HG03095 (cell line): ENCODE results near the gene SLC26A1.

Source experiments
- ATAC-seq: cut with Tn5 transposase; IDR thresholded peaks from one replicate; pipeline ENCODE4 v1.9.1; 2021; ENCODE audit warnings: moderate library complexity; ENCODE audit not compliant: unreplicated experiment

SLC26A1 gene

DNA sequence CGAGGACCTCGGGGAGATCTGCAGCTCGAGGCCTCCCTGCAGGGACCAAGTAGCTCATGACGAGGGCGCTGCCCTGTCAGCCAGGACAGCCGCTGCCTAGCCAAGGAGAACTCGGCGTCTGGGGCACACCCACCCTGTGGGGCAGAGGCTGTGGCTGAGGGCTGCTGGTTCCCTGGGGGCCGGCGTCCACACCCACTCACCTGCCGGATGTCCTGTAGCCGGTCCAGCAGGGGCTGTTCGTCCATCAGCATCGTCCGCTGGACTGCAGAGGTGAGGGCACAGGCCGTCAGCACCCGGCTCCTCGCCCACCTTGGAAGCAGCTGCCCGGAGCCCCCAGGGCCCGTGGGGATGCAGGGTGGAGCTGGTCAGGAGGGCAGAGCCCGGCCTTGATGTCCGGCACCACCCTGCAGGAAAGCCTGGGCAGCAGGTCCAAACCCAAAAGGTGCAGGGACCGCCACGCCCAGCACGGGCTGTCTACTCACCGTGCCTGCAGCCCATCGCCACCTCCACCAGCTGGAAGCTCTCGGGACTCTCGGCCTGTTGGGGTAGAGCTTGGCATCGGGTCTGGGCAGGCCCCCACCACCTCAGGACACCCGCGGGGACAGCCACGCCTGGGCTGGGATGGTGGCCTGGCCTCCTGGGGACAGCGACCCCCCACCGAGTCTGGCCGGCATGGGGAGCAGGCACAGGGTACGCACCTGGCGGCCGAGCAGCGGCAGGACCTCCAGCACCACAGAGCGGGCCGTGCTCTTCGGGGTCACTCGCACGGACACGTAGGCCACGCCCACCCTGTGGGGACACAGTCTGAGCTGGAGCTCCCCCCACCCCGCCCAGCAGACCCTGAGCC, 26.7 kb downstream of the SLC26A1 start:
- ATAC-seq, result no peak

DNA sequence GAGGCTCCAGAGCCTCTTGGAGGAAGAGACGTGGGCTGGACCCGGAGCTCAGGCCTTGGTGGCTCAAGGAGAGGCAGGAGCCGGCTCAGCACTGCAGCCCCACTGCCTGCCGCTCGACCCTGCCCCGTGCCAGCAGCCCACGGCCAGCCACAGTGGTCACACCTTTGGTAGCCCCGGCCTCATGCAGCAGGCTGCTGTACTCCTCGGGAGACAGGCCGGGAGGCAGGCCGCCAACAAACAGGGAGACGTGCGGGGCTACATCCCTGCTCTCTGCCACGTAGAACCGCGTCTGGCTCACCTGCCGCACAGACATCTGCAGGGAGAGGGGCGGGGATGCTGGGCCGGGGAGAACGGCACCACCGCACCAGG, 27.5 kb downstream of the SLC26A1 start:
- no peak for ATAC-seq

DNA sequence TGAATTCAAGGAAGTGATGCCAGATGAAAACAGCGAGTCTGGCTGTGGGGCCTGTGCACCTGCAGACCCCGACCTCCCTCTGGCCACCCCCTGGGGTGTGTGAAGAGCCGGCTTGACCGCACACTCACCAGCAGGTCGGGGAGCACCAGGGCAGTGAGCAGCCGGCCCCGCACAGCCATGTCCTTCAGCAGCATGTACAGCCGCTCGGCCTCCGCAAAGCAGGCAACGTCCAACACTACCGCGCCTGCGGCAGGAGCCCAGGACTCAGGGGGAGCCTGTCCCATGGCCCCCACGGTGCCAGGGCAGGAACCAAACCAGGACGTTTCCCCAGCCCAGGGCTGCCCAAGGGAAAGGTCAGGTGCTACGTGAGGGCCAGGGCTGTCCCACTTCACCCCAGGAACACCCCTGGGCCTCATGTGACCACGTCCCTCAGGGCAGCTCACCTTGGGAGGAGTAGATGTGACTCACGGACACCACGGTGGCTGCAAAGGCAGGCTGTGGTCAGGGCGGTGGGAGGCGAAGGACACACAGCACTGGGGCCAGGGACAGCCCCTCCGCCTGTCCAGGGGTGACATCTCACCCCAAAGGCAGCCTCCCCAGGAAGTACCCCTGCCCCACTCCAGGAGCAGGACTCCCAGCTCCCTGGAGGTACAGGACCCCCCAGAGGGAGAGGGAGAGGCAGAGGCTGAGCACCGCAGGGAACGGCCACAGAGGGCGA, 28.0 kb downstream of the SLC26A1 start:
- no peak for ATAC-seq

DNA sequence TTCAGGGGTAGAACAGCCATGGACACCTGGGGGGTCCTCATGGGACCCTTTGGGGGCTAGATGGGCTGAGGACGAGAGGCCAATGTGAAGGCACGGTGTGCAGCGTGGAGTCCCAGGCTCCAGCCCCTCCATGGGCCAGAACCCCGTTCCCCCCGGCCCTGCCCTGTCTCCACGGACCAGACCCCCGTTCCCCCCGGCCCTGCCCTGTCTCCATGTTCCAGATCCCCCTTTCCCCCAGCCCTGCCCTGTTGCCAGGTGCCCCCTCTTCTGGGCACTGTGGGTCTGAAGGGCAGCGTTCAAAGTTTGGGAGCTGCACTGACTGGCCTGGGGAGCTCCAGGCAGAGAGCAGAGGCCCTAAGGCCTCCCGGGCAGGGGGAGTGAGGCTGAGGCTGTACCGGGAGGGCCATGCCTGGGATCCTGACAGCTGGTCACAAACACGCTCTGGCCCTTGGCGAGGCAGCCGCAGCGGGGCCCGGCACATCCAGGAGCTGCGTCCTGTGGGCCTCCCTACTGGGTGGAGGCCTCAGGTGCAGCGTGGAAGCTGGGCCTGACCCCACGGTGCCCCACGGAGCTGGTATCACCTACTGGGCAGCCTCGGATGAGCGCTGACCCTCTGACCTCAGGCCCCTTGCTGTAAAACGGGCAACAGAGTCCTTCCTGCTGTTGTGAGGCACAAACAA, 28.7 kb downstream of the SLC26A1 start:
- ATAC-seq, result no peak

DNA sequence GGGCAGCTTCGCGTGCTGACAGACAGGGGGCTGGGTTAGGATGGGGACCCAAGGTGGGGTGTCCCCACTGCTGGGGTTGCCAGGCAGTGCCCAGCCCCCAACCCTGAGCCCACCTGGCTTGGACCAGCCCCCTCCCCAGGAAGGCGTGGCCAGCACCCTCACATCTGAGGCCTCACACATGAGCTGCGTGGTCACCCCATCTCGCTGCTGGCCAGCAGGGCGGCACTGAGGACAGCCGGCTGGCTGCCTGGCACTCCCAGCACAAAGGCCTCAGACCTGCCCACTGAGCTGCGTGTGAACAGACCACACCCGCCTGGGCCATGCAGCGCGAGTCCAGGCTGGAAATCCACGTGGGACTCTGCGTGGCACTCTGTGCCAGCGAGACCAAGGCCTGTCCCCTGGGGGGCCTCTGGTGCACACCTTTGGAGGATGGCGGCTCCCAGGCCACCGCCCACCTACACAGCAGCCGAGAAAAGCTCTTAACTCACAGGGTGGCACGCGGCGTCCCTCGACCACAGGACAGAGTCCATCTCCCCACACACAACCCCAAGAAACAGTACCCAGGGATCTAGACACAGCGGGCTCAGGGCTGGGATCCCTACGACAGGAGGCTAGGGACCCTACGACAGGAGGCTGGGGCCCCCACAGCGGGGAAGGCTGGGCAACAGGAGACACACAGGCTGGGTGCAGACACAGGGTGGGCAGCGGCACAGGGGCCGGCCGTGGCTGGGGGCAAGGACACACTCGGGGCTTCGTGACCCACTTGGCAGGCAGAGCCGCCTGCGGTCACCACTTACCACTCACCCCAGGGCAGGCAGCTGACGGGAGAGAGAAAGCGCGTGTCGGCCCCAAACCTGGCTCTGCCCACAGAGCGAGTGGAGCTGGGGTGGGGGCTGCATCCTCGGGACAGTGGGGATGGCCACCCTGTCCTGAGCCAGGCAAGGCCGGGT, 29.7 kb downstream of the SLC26A1 start:
- ATAC-seq, result no peak

DNA sequence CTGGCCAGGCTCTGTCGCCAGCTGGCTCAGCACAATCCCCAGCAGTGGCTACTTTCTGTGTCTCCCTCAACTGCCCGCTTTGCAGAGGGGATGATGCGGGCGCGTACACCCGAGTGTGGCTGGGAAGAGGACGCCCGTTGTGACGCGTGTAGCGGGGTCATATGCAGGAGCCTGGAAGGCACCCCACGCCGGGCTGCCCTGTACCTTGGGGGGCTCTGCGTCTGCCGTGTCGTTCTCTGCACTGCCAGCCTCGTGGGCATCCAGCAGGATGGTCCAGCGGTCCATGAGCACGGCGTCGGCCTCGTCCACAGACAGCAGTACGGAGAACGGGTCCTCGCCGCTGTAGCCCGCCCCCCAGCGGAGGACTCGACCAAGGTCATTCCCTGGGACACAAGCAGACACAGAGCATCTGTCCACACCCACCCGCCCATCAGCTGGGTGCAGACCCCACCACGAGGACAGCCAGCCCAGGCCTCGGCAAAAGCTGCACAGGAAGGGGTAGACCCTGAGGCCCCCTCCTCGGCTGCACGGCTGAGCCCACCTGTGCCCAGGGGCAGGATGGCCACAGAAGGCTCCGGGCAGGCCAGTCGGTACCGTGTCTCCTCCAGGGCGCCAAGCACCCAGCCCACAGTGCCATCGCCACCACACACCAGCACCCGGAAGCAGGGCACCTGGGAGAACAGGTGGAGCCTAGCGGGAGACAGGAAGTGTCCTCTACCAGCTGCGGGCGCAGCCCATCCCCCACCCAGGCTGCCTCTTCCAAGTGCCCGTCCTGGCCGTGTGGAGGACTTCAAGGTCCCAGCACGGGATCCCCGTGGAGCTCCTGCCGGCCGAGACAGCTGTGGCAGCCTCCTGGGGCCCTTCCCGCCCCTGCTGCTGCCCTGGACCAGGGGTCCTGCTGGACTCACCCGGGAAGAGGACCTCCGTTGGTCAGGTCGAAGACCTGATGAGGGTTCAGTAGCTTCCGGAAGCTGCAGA, 30.7 kb downstream of the SLC26A1 start:
- ATAC-seq, result no peak

DNA sequence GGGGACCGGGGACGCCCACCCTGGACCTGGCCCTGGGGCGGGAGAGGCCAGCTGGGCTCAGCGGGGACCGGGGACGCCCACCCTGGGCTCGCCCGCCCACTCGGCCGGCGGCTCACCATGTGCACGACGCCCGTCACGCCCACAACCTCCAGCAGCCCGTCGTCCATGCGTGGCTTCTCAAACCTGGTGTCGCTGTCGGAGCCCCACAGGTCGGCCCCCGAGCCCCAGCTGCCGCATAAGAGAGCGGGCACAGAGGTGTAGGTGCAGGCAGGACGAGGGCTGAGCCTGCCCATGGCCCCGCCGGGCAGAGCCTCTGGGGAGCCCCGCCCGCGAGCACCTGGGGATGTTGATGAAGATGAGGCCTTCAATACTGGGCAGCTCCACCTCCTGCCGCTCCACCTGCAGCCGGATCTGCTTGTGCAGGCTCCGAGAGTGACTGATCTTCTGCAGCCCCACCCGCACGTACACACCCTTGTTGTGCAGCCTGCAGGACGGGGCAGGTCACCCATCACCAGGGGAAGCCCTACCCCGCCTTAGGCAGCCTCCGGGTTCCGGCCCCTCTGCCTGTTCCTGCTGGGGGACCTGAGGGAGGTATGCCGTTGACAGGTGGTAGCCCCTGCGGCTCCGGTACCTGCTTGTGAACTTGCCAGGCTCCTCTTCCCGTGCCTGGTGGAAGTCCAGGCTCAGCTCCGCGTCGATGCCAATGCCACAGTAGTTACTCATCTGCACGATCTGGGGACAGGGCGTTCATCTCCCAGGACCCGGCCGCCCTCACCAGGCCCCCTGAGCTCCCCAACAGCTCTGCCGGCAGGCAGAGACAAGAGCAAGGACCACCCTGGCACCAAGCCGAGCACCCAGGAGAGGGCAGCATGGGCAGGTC, 31.6 kb downstream of the SLC26A1 start:
- no peak for ATAC-seq

DNA sequence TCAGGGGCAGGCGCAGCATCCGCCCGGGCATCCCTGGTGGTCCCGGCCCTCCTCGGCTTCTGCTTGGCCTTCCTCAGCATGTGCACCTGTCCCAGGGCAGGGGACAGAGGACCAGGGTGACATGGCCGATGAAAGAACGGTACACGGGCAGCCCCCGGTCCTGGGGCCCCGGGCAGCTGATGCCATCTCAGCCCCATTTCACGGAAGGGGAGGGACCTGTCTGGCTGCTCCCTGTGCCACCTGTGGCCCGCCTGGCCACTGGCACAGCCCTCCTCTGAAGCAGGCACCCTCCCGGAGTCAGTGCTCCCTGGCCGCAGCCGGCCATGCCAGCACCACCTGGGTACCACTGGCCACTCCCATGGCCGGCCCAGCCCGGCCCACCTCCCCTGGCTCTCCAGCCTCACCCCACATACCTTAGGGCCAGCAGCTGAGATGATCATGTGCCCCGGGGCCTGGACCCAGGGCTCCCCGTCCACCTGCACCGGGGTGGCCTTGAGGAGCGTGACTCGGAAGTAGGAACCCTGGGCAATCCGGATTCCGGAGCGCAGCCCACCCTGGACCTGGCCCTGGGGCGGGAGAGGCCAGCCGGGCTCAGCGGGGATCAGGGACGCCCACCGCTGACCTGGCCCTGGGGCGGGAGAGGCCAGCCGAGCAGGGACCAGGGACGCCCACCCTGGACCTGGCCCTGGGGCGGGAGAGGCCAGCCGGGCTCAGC, 32.4 kb downstream of the SLC26A1 start:
- ATAC-seq, result no peak

DNA sequence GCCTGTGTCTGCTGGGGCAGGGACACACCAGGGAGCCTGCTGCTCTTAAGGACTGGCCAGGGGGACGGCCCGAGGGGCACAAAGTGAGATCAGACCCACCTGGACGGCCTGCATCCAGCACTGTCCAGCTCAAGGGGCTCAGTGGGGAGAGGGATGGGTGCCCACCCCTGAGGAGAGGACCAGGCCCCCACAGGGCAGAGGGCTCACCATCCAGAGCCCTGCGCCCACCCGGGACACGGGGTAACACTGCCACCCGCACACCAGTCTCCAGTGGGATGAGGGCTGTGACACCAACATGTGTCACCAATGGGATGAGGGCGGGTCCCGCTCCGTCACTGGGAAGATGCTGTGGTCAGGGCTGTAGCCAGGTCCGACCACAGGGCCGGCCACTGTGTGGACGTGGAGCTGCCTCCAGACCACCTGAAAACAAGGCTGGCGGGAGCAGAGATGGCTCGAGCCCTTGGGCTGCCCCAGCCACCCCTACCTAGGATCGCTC, 33.0 kb downstream of the SLC26A1 start:
- no peak for ATAC-seq

DNA sequence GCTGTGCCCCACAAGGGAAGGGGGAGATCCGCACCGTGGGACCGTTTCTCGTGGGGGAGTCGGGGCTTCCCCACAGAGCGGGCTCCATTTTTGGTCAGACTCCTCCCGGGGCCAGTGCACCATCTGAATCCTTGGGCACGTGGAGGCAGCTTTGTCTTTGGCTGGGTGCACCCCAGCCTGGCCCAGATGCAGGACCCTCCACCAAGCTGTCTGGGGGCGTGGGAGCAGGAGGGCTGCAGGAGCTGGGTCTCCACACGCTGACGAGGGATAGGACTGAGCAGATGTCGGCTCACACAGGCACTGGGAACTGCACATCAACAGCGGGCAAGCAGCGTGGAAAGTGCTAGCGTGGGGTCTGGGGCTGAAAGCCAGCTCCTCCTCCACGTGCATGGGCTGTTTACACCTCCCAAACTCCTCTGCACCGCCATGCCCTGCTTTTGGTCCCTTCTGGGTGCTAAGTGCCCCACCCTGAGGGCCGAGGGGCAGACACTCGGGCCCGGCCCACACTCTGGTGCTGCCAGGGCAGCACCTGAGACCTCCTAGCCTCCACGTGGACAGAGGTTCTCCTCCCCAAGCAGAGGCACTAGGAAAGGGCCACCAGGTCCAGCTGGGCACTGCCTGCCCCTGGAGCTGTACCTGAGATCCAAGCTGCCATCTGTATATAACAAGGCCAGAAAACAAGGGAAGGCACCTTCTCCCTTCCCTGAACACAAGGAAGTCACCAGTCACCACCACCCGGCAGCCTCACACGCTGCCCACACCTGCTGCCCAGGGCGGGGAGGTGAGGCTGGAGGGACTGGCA, 33.7 kb downstream of the SLC26A1 start:
- no peak for ATAC-seq

DNA sequence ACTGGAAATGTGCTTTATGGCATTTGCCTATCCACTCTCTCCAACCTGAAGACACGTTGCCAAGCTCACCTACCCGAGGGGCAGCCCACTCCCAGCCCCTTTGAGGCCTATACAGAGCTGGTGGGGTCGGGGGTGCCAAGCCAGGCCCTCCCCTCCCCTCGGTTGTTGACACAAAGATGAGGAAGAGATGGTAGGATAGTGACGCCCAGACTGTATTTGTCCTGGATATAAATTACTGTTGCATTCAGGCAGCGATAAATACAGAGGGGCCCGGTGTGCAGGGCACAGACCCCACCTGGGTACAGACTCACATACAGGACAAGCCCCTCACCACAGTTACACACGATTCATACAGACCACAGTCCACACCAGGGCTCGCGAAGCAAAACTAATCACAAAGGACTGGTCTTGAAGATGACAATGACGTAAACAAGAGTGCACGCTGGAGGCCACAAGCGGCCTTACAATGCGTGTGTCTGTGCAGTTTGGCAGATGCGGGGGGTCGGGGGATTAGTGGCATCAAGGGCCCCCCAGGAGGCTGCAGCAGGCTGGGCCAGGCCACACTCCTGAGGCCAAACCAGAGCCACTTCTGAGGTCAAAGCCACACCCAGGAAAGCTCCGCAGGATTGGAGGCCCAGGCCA, 34.4 kb downstream of the SLC26A1 start:
- ATAC-seq, result no peak

DNA sequence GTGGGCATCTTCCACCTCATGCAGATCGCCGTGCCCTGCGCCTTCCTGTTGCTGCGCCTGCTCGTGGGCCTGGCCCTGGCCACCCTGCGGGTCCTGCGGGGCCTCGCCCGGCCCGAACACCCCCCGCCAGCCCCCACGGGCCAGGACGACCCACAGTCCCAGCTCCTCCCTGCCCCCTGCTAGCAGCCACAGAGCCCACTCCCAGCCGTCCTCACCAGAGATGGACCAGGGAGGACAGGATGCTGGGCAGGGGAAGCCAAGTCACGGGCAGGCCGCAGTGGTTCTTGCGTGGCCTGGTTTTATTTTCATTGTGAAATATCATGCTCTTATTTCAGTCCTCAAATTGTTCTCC, 34.9 kb downstream of the SLC26A1 start:
- ATAC-seq, result no peak

DNA sequence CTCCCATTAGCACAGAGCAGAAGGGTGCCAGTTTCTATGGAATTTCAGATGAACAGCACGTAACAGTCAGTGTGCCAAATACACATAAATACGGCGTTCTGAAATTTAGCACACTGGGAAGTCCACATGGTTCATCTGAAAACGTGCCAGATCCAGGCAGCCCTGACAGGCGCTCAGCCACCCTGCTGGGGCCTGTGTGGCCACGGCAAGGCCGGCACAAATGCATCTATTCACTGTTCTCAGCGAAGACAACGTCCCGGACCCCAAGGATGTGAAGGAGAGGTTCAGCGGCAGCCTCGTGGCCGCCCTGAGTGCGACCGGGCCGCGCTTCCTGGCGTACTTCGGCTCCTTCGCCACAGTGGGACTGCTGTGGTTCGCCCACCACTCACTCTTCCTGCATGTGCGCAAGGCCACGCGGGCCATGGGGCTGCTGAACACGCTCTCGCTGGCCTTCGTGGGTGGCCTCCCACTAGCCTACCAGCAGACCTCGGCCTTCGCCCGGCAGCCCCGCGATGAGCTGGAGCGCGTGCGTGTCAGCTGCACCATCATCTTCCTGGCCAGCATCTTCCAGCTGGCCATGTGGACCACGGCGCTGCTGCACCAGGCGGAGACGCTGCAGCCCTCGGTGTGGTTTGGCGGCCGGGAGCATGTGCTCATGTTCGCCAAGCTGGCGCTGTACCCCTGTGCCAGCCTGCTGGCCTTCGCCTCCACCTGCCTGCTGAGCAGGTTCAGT, 35.5 kb downstream of the SLC26A1 start:
- ATAC-seq, result no peak

DNA sequence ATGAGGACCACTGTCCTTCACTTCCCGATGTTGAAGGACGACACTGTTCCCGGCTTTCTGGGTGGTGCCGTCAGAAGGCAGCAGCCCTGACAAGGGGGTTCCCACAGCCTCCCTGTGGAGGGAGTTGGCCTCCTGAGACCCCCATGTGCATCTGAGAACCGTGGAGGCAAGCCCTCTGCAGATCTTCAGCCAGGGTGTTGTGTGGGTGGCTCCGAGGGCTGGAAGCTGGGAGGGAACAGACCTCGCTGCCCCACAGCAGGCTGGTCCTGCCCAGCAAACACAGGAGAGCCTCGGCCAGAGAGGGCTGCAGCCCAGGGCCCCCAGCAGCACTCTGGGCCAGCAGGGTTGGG, 36.0 kb downstream of the SLC26A1 start:
- no peak for ATAC-seq

DNA sequence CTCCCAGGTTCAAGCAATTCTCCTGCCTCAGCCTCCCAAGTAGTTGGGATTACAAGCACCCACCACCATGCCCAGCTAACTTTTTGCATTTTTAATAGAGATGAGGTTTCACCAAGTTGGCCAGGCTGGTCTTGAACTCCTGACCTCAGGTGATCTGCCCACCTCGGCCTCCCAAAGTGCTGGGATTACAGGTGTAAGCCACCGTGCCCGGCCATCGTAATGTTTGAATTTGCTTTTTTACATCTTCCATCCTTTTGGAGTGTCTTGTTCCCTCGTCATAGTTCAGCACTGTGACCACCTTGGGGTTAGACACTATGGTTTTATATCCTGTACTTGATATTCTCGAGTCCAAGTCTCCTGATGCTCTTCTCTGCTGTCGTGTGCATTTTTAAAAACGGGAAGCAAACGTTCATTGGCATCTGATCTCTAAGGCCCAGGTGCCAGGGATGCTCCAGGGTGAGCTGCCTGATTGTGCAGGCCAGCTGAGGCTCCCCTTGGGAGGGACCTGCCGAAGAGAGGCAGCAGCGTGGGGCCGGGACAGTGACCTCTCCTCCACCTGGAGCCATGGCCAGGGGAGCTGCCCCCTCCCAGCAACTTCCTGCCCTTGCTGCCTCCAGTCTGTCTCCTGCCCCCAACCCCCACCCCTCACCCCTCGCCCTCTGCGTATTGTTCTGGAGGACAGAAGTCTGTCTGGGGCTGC, 36.5 kb downstream of the SLC26A1 start:
- ATAC-seq, result no peak
